ENCODE data around the gene GCNT1. TPM values are rescaled to one million over a fixed set of nuclear protein-coding genes. Genes with fewer than 3 reads are reported as not detected.

GCNT1 gene
- total and polyA plus RNA-seq, 2 experiments from 2014 or later: 43.4 to 59.3 TPM

DNA sequence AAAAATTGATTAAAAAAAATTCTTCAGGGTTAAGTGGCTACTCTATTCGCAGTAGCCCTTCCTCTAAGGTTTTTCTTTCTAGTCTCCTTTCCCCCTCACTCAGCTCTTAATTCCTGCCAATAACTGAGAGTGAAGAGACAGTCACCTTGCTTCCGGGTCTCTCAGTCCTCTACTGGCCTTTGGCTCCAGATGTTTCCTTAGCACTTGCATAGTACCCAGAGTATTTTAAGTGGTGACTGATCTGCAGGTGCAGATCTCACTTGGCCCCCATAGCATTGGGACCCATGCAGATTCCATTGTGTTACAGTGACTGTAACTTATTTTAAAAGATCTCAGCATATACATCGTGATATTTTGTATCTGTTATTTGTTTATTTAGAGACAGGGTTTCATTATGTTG lies 66.2 kb downstream of the GCNT1 start:
- no peak overlapping the region for H3K4me2 ChIP-seq
- H3K36me3 ChIP-seq (replicated peaks; ENCODE audit: insufficient read depth, low read depth): no peaks in the 10 kb centered on the region
- no peaks in the 10 kb centered on the region for H3K9me2 ChIP-seq (replicated peaks; ENCODE audit: insufficient read depth)
- no peaks in the 10 kb centered on the region for H3K4me1 ChIP-seq (ENCODE audit: insufficient read depth)
- 88% methylated on average over 3 of the region's 3 CpGs for WGBS (ENCODE audit: low lambda C conversion rate, missing lambda C conversion rate)
- no peak for DNase-seq (ENCODE audit: low spot score)
- no peak overlapping the region for H3K27ac ChIP-seq
- no peak for TF ChIP-seq EZH2 (IDR thresholded peaks at IDR 0.05; ENCODE audit: borderline replicate concordance)
- no peak for TF ChIP-seq EZH2phosphoT487 (IDR thresholded peaks at IDR 0.05; ENCODE audit: low read depth, severe bottlenecking, unreplicated experiment)
- TF ChIP-seq, protein P1, sequence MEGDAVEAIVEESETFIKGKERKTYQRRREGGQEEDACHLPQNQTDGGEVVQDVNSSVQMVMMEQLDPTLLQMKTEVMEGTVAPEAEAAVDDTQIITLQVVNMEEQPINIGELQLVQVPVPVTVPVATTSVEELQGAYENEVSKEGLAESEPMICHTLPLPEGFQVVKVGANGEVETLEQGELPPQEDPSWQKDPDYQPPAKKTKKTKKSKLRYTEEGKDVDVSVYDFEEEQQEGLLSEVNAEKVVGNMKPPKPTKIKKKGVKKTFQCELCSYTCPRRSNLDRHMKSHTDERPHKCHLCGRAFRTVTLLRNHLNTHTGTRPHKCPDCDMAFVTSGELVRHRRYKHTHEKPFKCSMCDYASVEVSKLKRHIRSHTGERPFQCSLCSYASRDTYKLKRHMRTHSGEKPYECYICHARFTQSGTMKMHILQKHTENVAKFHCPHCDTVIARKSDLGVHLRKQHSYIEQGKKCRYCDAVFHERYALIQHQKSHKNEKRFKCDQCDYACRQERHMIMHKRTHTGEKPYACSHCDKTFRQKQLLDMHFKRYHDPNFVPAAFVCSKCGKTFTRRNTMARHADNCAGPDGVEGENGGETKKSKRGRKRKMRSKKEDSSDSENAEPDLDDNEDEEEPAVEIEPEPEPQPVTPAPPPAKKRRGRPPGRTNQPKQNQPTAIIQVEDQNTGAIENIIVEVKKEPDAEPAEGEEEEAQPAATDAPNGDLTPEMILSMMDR (IDR thresholded peaks at IDR 0.05; ENCODE audit: poor library complexity): no peak
- H4K20me1 ChIP-seq (ENCODE audit: insufficient read depth, poor library complexity, severe bottlenecking): no peaks in the 10 kb centered on the region
- no peaks in the 10 kb centered on the region for H3K79me2 ChIP-seq
- no peaks in the 10 kb centered on the region for H3K27me3 ChIP-seq
- H3K9me3 ChIP-seq (ENCODE audit: low read depth): no peaks in the 10 kb centered on the region
- H2AFZ ChIP-seq: no peak overlapping the region
- H3K4me3 ChIP-seq: no peak overlapping the region

DNA sequence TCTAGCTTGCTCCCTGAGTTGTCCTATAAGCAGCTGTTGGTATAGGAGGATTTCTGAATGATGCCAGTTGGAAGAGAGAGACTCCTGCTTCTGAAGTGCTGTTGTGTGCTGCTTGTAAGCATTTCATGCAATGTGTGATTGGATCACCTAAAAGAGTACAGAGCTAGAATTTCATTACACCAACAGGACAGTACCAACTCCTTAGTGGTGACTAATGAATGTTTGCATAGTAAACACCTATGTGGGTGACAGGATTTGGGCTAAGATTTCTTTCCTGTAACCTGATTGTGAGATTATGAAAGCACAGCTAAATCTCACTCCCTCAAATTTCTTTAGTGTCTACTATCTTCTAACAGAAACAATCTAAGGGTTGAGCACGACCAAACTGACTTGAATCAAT lies 67.0 kb downstream of the GCNT1 start:
- H3K4me3 ChIP-seq: no peak overlapping the region
- no peaks in the 10 kb centered on the region for H3K27me3 ChIP-seq
- 52% methylated on average over 1 of the region's 1 CpG for WGBS (ENCODE audit: low lambda C conversion rate, missing lambda C conversion rate)
- no peak overlapping the region for H3K27ac ChIP-seq
- no peaks in the 10 kb centered on the region for H3K79me2 ChIP-seq
- DNase-seq (ENCODE audit: low spot score): no peak
- H3K9me3 ChIP-seq (ENCODE audit: low read depth): no peaks in the 10 kb centered on the region
- no peaks in the 10 kb centered on the region for H3K36me3 ChIP-seq (replicated peaks; ENCODE audit: insufficient read depth, low read depth)
- no peak overlapping the region for H2AFZ ChIP-seq
- H3K9me2 ChIP-seq (replicated peaks; ENCODE audit: insufficient read depth): no peaks in the 10 kb centered on the region
- H3K4me1 ChIP-seq (ENCODE audit: insufficient read depth): no peaks in the 10 kb centered on the region
- TF ChIP-seq EZH2 (IDR thresholded peaks at IDR 0.05; ENCODE audit: borderline replicate concordance): no peak
- TF ChIP-seq, protein P1 (IDR thresholded peaks at IDR 0.05; ENCODE audit: poor library complexity): no peak
- no peak for TF ChIP-seq EZH2phosphoT487 (IDR thresholded peaks at IDR 0.05; ENCODE audit: low read depth, severe bottlenecking, unreplicated experiment)
- H3K4me2 ChIP-seq: no peak overlapping the region
- H4K20me1 ChIP-seq (ENCODE audit: insufficient read depth, poor library complexity, severe bottlenecking): no peaks in the 10 kb centered on the region

DNA sequence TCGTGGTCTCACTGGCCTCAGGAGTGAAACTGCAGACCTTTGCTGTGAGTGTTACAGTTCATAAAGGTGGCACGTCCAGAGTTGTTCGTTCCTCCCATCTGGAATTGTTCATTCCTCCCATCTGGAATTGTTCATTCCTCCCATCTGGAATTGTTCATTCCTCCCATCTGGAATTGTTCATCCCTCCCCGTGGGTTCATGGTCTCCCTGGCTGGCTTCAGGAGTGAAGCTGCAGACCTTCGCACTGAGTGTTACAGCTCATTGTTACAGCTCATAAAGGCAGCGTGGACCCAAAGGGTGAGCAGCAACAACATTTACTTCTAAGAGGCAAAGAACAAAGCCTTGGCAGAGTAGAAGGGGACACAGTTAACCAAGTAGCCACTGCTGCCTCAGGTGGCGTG lies 69.1 kb downstream of the GCNT1 start:
- H3K36me3 ChIP-seq (replicated peaks; ENCODE audit: insufficient read depth, low read depth): no peaks in the 10 kb centered on the region
- H3K4me1 ChIP-seq (ENCODE audit: insufficient read depth): peaks cover 4% of the 10 kb centered on the region
- H3K79me2 ChIP-seq: no peaks in the 10 kb centered on the region
- no peaks in the 10 kb centered on the region for H4K20me1 ChIP-seq (ENCODE audit: insufficient read depth, poor library complexity, severe bottlenecking)
- no peaks in the 10 kb centered on the region for H3K9me2 ChIP-seq (replicated peaks; ENCODE audit: insufficient read depth)
- TF ChIP-seq EZH2 (IDR thresholded peaks at IDR 0.05; ENCODE audit: borderline replicate concordance) (no peak), EZH2phosphoT487 (IDR thresholded peaks at IDR 0.05; ENCODE audit: low read depth, severe bottlenecking, unreplicated experiment) (no peak)
- TF ChIP-seq, protein P1 (IDR thresholded peaks at IDR 0.05; ENCODE audit: poor library complexity): no peak
- no peak for DNase-seq (ENCODE audit: low spot score)
- no peaks in the 10 kb centered on the region for H3K27me3 ChIP-seq
- H3K9me3 ChIP-seq (ENCODE audit: low read depth): no peaks in the 10 kb centered on the region
- no peak overlapping the region for H3K4me3 ChIP-seq
- H2AFZ ChIP-seq: no peak overlapping the region
- H3K4me2 ChIP-seq: no peak overlapping the region
- H3K27ac ChIP-seq: no peak overlapping the region
- WGBS (ENCODE audit: low lambda C conversion rate, missing lambda C conversion rate): 69% methylated on average over 7 of the region's 7 CpGs
